Hematopoietic multipotent progenitor cell treated with erythropoietin and hydrocortisone succinate and interleukin-3 and kit ligand, for 15 days (in vitro differentiated cells): Measurements from ENCODE around the gene IGSF23.
"Not testable (repeated sequence)": the region's sequence is repeated elsewhere in the genome, so short reads cannot be mapped to it uniquely, and the experiment has no call there.

ENCODE experiments used
- DNase-seq: peaks from one replicate; pipeline ENCODE4 v3.0.0-alpha.2; 2015; ENCODE audit warnings: low spot score

Gene IGSF23

DNA sequence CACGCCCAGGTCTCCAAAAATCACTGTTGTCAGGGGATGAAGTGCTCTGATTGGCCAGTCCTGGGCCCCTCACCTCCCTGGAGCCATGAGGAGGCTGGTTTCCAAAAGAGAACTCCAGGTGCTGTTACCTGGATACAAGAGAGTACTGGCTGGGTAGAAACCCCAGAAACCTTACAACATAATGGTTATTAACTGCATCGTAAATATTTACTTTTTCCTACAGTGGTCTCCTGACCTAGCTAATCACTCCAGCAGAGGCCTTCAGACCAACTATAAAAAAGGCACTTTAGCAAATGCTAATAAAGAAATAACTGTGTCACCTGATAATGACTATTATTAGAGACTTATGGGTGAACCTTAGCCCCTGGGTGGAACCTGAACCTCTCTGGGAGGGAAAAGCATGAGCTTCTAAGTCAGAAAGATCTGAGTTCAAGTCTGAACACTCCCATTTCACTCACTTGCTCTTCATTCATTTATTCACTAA, 1.5 kb upstream of the IGSF23 start:
- DNase-seq = no peak

DNA sequence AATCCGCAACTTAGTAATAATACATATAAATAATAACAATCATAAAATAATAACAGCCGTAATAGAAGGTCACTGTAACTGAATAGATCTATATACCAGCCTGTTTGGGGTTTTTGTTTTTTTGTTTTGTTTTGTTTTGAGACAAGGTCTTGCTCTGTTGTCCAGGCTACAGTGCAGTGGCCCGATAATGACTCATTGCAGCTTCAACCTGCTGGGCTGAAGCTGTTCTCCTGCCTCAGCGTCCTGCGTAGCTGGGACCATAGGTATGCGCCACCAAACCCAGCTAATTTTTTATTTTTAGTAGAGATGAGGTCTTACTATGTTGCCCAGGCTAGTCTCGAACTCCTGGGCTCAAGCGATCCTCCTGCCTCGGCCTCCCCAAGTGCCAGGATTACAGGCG, 950 bp downstream of the IGSF23 start:
- DNase-seq = no peak

DNA sequence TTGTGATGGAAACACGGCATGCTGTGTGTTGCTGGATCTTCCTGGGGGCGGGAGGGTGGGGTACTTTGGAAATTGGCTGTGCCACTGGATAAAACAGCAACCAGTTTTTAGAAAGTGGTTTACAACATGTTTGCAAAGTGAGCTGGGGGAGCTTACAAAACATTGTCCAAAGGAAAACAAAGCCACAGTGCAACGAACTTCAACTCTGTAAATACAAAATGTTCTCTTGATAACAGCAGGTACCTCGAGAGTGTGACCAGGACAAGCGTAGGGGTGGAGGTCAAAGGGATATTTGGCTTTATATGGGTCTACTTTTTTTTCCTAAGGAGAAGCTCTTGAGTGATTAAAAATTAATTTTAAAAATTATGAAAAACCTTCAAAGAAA, 2.5 kb downstream of the IGSF23 start:
- DNase-seq = no peak

DNA sequence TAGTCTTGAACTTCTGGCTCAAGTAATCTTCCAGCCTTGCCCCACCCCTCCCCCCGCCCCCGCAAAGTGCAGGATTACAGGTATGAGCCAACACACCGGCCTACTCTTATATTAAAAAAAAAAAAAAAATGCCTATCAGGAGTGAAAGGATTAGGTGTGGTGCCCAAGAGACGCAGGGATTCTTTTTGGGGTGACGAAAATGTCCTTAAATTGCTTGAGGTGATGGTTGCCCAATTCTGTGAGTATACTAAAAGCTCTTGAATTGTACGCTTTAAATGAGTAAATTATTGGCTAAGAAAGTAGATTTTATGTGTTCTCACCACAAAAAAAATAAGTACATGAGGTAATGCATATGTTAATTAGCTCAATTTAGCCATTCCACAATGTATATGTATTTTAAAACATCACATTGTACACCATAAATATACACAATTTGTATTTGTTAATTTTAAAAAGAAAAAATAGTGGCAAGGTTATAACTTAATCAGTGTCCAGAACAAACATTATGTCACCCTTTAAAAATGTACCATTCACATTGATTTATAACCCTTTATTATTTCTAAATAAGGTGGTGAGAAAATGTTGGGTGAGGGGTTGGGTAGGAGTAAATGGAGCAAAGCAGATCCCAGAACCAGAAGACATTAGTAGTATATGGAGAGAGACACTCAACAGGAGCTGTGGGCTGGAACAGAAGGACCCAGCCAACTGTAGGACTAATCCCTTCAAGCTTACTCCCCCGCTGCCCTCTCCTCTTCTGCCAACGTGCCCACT, 3.9 kb downstream of the IGSF23 start:
- DNase-seq = peak; percentile 2

DNA sequence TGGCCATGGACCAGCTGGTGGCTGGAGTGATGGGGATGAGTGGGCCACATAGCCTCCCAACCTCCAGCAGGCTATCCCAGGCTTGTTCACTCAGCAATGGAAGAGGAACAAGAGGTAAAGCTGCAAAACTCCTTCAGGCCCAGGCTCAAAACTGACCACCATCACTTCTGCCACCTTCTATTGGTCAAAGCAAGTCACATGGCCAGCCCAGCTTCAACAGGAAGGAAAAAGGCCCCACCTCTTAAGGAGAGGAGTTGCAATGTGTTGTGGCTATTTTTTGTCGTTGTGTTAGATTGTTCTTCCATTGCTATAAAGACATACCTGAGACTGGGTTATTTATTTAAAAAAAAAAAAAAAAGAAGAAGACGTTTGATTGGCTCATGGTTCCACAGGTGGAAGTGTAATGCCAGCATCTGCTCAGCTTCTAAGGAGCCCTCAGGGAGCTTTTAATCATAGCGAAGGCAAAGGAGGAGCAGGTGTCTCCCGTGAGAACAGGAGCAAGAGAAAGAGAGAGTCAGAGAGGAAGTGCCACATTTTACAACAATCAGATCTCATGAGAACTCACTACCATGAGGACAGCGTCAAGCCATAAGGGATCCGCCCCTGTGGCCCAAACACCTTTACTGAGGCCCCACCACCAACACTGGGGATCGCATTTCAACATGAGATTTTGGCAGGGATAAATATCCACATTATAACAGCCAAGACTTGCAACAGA, 5.4 kb downstream of the IGSF23 start:
- no peak for DNase-seq

DNA sequence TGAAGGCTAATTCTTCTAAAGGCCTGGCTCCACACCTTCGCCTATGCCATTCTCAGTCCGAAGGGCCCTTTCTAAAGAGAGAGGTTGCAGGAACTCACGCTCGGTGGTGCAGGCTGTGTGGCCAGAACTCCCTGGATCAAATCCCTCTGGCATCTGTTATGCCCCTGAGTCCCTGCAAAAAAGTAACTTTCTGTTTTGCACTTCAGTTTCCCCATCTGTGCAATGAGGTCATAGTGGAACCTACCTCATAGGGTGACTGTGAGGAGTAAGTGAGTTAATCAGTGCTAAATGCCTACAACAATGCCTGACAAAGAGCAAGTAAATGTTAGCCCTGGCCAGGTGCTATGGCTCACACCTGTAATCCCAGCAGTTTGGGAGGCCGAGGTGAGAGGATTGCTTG, 7.3 kb downstream of the IGSF23 start:
- DNase-seq = no peak

DNA sequence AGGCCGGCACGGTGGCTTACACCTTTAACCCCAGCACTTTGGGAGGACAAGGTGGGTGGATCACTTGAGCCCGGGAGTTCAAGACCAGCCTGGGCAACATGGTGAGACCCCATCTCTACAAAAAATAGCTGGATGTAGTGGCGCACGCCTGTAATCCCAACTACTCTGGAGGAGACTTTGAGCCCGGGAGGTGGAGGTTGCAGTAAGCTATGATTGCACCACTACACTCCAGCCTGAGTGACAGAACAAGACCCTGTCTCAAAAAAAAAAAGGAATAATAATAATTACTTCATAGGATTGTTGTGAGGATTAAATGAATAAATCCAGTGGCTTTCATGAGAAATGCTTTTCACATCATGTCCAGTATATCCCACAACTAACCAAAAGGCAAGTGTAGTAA, 8.0 kb downstream of the IGSF23 start:
- DNase-seq = no peak

DNA sequence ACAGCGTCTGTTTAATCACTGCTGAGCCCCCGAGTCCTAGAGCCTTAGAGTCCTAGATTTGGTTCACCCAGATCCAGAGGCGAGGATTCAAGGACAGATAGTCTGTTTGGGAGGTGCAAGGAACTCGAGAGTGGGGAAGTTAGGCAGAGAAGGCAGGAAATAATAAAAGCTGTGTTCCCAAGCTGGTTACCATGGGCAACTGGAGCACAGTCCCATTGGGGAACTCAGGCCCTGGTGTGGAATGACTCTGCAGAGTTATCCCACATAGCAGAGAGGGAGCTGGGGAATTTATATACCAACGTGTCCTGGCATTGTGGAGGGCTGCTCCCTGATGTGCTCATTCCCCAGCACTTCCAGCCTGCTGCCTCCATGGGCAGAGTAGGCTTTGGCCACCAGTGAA, 9.7 kb downstream of the IGSF23 start:
- DNase-seq = no peak

DNA sequence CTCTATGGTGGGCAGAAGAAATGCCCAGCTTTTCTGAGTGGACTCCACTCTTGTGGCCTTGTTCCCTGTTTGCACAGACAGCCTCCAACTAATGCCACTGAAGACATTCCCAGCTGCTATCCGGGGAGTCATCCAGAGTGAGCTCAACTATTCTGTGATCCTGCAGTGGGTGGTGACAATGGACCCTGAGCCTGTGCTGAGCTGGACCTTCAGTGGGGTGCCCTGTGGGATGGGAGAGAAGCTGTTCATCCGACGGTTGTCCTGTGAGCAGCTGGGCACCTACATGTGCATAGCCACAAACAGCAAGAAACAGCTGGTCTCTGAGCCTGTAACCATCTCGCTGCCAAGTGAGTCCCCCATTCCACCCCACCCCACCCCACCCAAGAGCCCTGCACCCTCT, 10.3 kb downstream of the IGSF23 start:
- DNase-seq = no peak

DNA sequence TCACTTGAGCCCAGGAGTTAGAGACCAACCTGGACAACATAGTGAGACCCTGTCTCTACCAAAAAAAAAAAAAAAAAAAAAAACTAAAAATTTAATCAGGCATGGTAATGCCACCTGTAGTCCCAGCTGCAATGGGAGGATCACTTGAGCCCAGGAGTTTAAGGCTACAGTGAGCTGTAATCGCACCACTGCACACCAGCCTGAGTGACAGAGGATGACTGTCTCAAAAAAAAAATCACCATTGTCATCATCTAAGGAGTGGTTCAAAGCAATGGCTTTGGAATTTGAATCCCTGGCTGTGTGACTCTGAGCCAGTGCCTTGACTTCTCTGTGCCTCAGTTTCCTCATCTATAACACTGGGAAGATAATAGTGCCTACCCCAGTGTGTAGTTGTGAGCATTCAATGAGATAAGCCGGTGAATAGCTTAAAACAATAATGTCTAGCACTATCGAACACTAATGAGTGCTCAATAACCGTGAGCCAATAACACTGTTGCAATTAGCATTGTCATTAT, 11.5 kb downstream of the IGSF23 start:
- no peak for DNase-seq

DNA sequence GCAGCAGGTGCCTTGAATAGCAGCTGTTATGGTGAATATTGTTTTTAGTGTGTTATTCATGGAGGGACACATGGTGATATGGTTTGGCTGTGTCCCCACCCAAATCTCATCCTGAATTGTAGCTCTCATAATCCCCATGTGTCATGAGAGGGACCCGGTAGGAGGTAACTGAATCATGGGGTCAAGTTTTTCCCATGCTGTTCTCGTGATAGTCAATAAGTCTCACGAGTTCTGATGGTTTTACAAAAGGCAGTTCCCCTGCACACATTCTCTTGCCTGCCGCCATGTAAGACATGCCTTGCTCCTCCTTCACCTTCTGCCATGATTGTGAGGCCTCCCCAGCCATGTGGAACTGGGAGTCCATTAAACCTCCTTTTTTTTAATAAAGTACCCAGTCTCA, 12.3 kb downstream of the IGSF23 start:
- DNase-seq = not testable (repeated sequence)

DNA sequence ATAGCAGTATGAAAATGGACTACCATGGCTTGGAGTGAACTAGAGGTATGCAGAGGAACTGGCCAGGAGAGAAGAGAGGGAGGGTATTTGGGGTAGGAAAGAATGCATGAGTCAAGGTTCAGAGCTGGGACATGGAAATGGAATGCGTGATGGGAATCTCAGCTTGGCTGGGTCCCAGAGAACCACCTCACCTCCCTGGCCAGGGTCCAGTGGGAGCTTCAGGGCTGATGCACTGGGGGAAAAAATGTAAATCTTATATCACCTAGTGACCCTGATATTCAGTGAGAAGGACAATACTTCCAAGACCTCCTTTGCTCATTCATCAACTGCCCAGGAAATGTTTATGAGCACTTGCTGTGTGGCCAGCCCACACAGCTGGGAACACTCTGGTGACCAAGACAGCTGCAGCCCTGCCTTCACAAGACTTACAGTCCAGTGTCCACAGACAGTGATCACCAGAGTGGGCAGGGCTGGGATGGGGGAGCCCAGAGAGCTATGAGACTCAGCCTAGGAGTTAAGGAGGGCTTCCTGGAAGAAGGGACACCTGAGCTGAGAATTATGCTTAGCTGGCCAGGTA, 12.8 kb downstream of the IGSF23 start:
- no peak for DNase-seq

DNA sequence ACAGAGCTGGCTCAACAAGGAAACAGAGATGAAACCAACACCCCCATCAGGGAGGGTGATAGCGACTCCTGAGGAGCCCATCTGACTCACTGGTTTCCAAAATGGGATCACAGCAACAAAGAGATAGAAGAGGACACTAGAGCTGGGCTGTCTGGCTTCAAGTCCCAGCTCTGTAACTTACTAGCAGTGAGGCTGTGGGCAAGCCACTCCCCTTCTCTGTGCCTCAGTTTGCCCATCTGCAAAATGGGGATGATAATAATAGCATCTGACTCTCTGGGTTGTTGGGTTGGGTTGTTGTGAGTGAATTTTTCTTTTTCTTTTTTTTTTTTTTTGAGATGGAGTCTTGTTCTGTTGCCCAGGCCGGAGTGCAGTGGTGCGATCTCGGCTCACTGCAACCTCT, 14.3 kb downstream of the IGSF23 start:
- DNase-seq = no peak

DNA sequence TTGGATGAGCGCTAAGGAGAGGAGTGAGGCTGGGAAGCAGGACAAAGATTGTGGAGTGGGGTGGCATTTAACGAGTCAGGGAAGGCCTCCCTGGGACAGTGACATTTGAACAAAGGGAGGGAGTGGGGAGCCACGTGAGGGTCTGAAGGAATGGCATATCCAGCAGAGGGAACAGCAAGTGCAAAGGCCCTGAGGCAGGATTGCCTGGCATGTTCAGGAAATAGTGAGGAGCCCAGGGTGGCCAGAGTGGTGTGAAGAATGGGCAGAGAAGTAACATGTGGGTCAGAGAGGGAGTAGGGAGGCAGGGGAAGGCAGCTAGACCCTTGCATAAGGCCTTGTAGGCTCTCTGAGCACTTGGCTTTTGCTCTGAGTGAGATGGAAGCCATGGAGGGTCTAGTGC, 15.4 kb downstream of the IGSF23 start:
- DNase-seq = no peak

DNA sequence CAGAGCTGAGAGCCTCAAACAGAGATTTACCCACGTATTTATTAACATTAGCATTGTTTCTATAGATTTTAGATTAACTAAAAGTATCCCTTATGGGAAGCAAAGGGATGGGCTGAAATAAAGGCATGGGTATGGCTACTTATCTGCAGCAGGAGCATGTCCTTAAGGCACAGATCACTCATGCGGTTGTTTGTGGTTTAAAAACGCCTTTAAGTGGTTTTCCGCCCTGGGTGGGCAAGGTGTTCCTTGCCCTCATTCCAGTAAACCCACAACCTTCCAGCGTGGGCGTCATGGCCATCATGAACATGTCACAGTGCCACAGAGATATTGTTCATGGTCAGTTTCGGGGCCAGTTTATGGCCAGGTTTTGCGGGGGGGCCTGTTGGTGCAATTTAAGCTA, 18.2 kb downstream of the IGSF23 start:
- DNase-seq = not testable (repeated sequence)

DNA sequence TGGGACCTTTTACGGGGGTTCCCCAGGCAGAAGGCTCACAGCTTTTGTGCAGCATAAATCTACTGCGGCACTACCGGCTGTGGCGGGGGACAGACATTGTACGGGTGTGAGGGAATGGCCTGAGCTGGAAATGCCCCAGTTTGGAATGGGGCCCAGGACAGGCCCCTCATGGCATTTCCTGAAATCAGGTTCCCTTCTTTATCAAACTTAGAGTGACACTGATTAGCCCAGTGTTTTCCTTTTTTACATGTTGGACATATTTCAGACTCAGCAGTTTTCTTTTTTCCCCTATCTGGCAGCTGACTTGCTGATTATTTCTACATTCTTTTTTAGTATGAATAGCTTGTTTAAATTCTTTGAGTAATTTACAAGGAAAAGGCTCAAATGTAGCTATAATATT, 20.7 kb downstream of the IGSF23 start:
- DNase-seq = not testable (repeated sequence)

DNA sequence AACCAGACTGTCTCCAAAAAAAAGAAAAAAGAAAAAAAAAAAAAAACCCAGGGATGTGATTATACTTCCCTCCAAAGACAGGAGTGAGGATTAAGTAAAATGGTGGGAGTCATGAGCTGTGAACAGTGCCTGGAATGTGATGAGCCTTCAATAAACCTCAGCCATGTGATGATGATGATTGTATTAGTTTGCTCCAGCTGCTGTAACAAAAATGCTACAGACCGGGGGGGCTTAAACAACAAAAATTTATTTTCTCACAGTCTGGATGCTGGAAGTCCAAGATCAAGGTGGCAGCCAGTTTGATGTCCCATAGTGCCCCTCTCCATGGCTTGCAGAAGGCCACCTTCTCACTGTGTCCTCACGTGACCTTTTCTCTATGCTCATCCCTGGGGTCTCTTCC, 21.4 kb downstream of the IGSF23 start:
- no peak for DNase-seq

DNA sequence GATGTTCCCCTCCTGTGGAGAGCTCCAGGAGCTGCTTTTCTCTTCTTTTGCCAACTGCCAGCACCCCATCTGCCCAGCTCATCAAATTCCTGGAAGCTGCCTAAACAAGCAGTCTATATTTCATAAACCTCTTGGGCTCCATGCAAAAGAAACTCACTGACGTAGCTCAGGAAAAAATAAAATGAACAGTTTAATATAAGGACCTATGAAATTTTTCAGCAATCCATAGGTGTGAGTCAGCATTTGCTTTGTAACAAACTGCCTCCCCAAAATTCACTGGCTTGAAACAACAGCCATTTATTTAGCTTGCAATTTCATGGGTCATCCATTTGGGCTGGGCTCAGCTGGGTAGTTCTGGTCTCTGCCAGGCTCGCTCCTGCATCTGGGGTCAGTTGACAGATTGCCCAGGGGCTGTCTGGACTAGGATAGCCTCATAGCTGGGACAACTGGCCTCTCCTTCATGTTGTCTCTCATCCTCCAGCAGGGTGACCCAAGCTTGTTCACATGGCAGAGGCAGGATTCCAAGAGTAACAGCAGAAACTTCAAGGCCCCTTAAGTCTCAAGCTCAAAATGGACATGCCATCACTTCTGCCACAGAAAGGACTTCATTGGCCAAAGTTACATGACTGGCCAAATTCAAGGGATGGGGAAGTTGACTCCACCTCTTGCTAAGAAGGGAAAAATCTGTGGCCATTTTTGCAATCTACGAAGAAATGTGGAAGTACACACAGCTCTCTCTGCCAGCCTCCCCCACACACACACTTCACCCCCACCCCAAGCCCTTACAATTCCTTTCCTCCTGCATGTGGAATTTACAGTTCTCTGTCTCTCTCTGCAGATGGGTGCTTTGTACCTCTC, 22.4 kb downstream of the IGSF23 start:
- DNase-seq = no peak

DNA sequence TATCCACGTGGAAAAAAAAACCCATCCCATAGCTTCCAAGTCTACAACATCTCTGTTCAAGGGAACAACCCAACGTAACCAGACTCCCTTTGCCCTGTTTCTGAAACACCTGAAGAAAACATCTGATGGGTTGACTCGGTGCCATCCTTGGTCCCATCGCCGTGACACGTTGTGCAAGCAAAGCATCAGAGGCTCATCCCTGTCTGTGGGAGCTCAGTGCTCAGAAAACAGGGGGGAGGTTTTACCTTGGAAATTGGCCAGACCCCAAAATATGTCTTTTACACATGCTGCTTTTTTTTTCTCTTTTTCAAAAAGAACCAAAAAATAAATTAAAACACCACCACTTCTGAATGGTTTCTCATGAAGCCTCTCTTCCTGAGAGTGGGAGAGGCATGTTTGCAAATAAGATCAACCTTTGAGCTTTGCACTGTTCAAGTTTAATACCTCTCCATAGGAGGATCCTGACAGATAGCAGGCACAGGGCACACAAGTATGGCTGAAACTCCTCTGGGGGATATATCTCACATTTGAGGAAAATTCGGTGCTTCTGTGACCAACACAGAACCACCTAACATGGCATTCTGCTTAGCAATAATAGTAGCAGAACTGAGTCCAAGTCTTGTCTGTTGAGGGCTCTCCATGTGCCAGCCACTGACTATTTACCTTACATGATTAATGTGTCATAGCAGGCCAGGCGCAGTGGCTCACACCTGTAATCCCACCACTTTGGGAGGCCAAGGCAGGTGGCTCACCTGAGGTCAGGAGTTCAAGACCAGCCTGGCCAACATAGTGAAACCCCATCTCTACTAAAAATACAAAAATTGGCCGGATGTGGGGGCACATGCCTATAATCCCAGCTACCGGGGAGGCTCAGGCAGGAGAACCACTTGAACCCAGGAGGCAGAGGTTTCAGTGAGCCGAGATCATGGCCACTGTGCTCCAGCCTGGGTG, 23.4 kb downstream of the IGSF23 start:
- DNase-seq = no peak

DNA sequence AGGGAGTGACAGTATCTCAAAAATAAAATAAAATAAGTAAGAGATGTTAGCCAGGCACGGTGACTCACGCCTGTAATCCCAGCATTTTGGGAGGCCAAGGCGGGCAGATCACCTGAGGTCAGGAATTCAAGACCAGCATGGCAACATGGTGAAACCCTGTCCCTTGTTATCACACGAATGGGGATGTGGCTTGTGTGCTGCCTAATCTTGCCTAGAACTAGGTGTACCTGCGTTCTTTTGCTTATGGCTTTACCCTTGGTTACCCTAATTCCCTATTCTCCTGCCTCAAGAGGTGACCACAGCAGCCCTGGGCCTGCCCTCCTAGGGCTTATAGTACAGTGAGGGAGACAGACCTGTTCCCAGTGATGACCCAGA, 24.0 kb downstream of the IGSF23 start:
- DNase-seq = no peak

DNA sequence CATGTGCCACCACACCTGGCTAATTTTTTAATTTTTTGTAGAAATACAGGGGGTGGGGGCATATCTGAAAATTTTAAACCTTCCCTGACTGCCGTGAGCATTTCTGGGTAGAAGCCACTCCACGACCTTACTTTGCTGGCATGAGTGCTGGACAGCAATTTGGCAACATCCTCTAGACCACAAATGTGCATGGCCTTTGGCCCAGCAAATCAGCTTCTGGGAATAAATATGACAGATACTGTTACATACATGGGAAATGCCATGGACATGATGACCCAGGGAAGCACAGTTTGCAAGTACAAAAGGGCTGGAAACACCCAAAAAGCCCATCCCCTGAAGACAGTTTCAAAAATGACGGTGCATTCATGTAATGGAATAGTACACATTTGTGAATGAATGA, 27.2 kb downstream of the IGSF23 start:
- no peak for DNase-seq
